ENCODE results near the gene AGPAT3.

DNA sequence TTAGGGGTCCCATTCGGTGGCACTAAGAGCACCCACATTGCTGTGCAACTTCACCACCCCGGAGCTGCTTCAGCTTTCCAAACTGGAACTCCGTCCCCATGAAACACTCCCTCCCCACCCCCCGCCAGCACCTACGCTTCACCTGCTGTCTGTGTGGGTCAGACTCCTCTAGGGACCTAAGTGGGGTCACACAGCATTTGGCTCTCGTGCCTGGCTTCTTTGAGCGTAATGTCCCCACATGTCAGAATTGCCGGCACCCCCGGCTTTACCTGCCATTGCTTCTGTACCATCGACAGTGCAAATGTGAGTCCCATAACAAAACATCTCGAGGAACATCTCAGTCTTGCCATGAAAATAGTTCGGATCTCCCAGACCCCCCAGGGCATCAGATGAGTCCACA lies 35.9 kb upstream of the AGPAT3 start:
- TF ChIP-seq CTCF (IDR thresholded peaks at IDR 0.05; ENCODE audit: extremely low read depth in 1 of 2, insufficient read depth in 1 of 2, low read depth in 1 of 2, low read length in 2 of 2): no peak
- TF ChIP-seq POLR2A (IDR thresholded peaks at IDR 0.05; ENCODE audit: low read depth, low read length): no peak
- no peak for TF ChIP-seq POLR2AphosphoS5 (IDR thresholded peaks at IDR 0.05; ENCODE audit: insufficient read depth, low read depth, low read length)
- no peak for TF ChIP-seq EZH2 (IDR thresholded peaks at IDR 0.05; ENCODE audit: borderline replicate concordance, low read depth, low read length, severe bottlenecking)
